ENCODE results near the gene DHRS7B. TPM values are rescaled to one million over a fixed set of nuclear protein-coding genes. Genes with fewer than 3 reads are reported as not detected.

DHRS7B gene
- total and polyA plus RNA-seq, 2 of the 13 experiments (the other 11 are each of a cell fraction or from before 2014, with no cell fraction given), result 20.0 to 35.8 TPM

GRCh38 chr17:21077281-21077680, 49.5 kb upstream of the DHRS7B start (continued):
- TF ChIP-seq ZNF343 (CRISPR knock-in tag; IDR thresholded peaks at IDR 0.05), result no peak
- no peak for TF ChIP-seq CHD2 (IDR thresholded peaks at IDR 0.05; ENCODE audit: low read depth, low read length)
- no peak for TF ChIP-seq FOSL1 (CRISPR knock-in tag; IDR thresholded peaks at IDR 0.05; ENCODE audit: borderline replicate concordance)
- no peak for TF ChIP-seq HNF1B (CRISPR knock-in tag; IDR thresholded peaks at IDR 0.05)
- no peak for TF ChIP-seq ZNF775 (CRISPR knock-in tag; IDR thresholded peaks at IDR 0.05; ENCODE audit: borderline replicate concordance)
- TF ChIP-seq MNT (IDR thresholded peaks at IDR 0.05), result no peak
- no peak for TF ChIP-seq ZMAT5 (CRISPR knock-in tag; IDR thresholded peaks at IDR 0.05; ENCODE audit: borderline replicate concordance, low read depth)
- no peak for TF ChIP-seq NFKB2 (CRISPR knock-in tag; IDR thresholded peaks at IDR 0.05; ENCODE audit: borderline replicate concordance)
- no peak for TF ChIP-seq ZNF746 (CRISPR knock-in tag; IDR thresholded peaks at IDR 0.05)
- no peak for TF ChIP-seq ZNF235 (CRISPR knock-in tag; IDR thresholded peaks at IDR 0.05; ENCODE audit: borderline replicate concordance)
- TF ChIP-seq POLR2A (IDR thresholded peaks at IDR 0.05; ENCODE audit: insufficient read depth in 1 of 2, low read depth in 2 of 2, low read length in 2 of 2), result no peak
- no peak for TF ChIP-seq FOXK2 (IDR thresholded peaks at IDR 0.05)
